Loucy (cell line): Measurements from ENCODE around the gene BRIP1.

Experiments used
- H2AFZ ChIP-seq: fragments of 200-600 bp; sonication (generic); 2 replicates; pipeline ENCODE4 v1.6.0; 2016; ENCODE audit warnings: antibody characterized with exemption, mild to moderate bottlenecking, low read length, moderate library complexity
- H3F3A ChIP-seq: fragments of 200-600 bp; 2 replicates; pipeline ENCODE4 v1.6.0; 2016; ENCODE audit warnings: antibody characterized with exemption, low read depth, mild to moderate bottlenecking
- H3K27me3 ChIP-seq: fragments of 200-600 bp; sonication (generic); 2 replicates; pipeline ENCODE4 v1.6.1; 2014; ENCODE audit warnings: low read length, mild to moderate bottlenecking; ENCODE audit not compliant: insufficient read depth, poor library complexity, severe bottlenecking
- H3K36me3 ChIP-seq: fragments of 200-600 bp; sonication (generic); 2 replicates; pipeline ENCODE4 v1.6.1; 2016; ENCODE audit warnings: low read length; ENCODE audit not compliant: insufficient read depth
- H3K4me1 ChIP-seq: fragments of 200-600 bp; sonication (generic); 2 replicates; pipeline ENCODE4 v1.5.1; 2014; ENCODE audit warnings: low read length, mild to moderate bottlenecking; ENCODE audit not compliant: insufficient read depth, poor library complexity, severe bottlenecking
- H3K4me2 ChIP-seq: fragments of 200-600 bp; sonication (generic); 2 replicates; pipeline ENCODE4 v1.6.0; 2014; ENCODE audit warnings: antibody characterized with exemption, low read length, low read depth, mild to moderate bottlenecking; ENCODE audit not compliant: poor library complexity, severe bottlenecking
- H3K4me3 ChIP-seq: fragments of 200-600 bp; sonication (generic); 2 replicates; pipeline ENCODE4 v1.5.1; 2014; ENCODE audit warnings: low read length, mild to moderate bottlenecking, mixed read lengths; ENCODE audit not compliant: poor library complexity, severe bottlenecking
- H3K79me2 ChIP-seq: fragments of 200-600 bp; sonication (generic); 2 replicates; pipeline ENCODE4 v1.6.1; 2014; ENCODE audit warnings: low read length; ENCODE audit not compliant: insufficient read depth
- H3K9ac ChIP-seq: fragments of 200-600 bp; sonication (generic); 2 replicates; pipeline ENCODE4 v1.6.0; 2014; ENCODE audit warnings: mild to moderate bottlenecking, low read depth, low read length, moderate library complexity; ENCODE audit not compliant: poor library complexity, severe bottlenecking
- H3K9me2 ChIP-seq: fragments of 200-600 bp; sonication (generic); replicated peaks from 2 replicates; pipeline ENCODE4 v1.6.1; 2016; ENCODE audit warnings: low read depth, low read length, mixed read lengths
- H3K9me3 ChIP-seq: fragments of 200-600 bp; sonication (generic); 2 replicates; pipeline ENCODE4 v1.6.1; 2014; ENCODE audit warnings: mild to moderate bottlenecking, antibody characterized with exemption, low read length, low read depth; ENCODE audit not compliant: insufficient read depth
- H4K20me1 ChIP-seq: fragments of 200-600 bp; sonication (generic); 2 replicates; pipeline ENCODE4 v1.6.0; 2014; ENCODE audit warnings: antibody characterized with exemption, low read length, mild to moderate bottlenecking; ENCODE audit not compliant: insufficient read depth, poor library complexity, severe bottlenecking
- CTCF ChIP-seq: fragments of 200-600 bp; sonication (generic); conservative IDR thresholded peaks from 2 replicates; pipeline ENCODE4 v1.5.1; 2014; ENCODE audit warnings: mild to moderate bottlenecking, antibody characterized with exemption, low read length
- EZH2phosphoT487 ChIP-seq: fragments of 200-600 bp; IDR thresholded peaks from 2 replicates; pipeline ENCODE4 v1.6.1; 2018; ENCODE audit warnings: antibody characterized with exemption, mild to moderate bottlenecking, moderate library complexity, borderline replicate concordance

The BRIP1 gene

GRCh38 chr17:61834610-61835009, 28.7 kb downstream of the BRIP1 start:
- no peak overlapping the region for H3K9ac ChIP-seq
- no peaks in the 10 kb centered on the region for H3K9me2 ChIP-seq
- no peaks in the 10 kb centered on the region for H4K20me1 ChIP-seq
- no peak overlapping the region for H3K4me2 ChIP-seq
- TF ChIP-seq EZH2phosphoT487 (no peak), CTCF (no peak)
- H3K27me3 ChIP-seq = no peaks in the 10 kb centered on the region
- H3F3A ChIP-seq = no peaks in the 10 kb centered on the region
- no peak overlapping the region for H3K4me3 ChIP-seq
- H3K36me3 ChIP-seq = no peaks in the 10 kb centered on the region
- no peaks in the 10 kb centered on the region for H3K4me1 ChIP-seq
- H3K79me2 ChIP-seq = no peaks in the 10 kb centered on the region
- no peaks in the 10 kb centered on the region for H3K9me3 ChIP-seq
- H2AFZ ChIP-seq = no peak overlapping the region

GRCh38 chr17:61833536-61834193, 29.7 kb downstream of the BRIP1 start:
- Histone ChIP-seq H3K4me1 (no peaks in the 10 kb centered on the region), H3K9me2 (no peaks in the 10 kb centered on the region), H3F3A (no peaks in the 10 kb centered on the region), H3K36me3 (no peaks in the 10 kb centered on the region), H3K27me3 (no peaks in the 10 kb centered on the region), H3K9me3 (no peaks in the 10 kb centered on the region), H2AFZ (no peak overlapping the region), H3K9ac (no peak overlapping the region), H3K4me3 (no peak overlapping the region), H4K20me1 (no peaks in the 10 kb centered on the region), H3K4me2 (no peak overlapping the region), H3K79me2 (no peaks in the 10 kb centered on the region)
- TF ChIP-seq EZH2phosphoT487 (no peak), CTCF (no peak)

- no peaks in the 10 kb centered on the region for H3K79me2 ChIP-seq
- no peak overlapping the region for H3K4me3 ChIP-seq
- peaks cover 7% of the 10 kb centered on the region; the same call in 1 of the 2 replicates for H3K36me3 ChIP-seq
- no peaks in the 10 kb centered on the region for H4K20me1 ChIP-seq
- no peak overlapping the region for H2AFZ ChIP-seq
- H3K9me3 ChIP-seq = peaks cover 6% of the 10 kb centered on the region; the same call in 1 of the 2 replicates
- H3K9me2 ChIP-seq = no peaks in the 10 kb centered on the region
- H3K9ac ChIP-seq = no peak overlapping the region
- TF ChIP-seq EZH2phosphoT487 (no peak), CTCF (no peak)
- H3K27me3 ChIP-seq = no peaks in the 10 kb centered on the region
- H3K4me1 ChIP-seq = no peaks in the 10 kb centered on the region
- no peak overlapping the region for H3K4me2 ChIP-seq
- H3F3A ChIP-seq = no peaks in the 10 kb centered on the region
These were observed 30.9 kb downstream of the BRIP1 start for GRCh38 chr17:61832463-61832862.
